Tibial nerve (tissue), 4 donors: ENCODE results near the gene FDXACB1.
A peak's percentile ranks its signal among the peaks of the same experiment; 100 is the strongest.

Source experiments
- CTCF ChIP-seq, 5 experiments: fragments of 200-600 bp in 3 of 5; fragments of 450-650 bp in 2 of 5; sonication (generic) in 3 of 5; IDR thresholded peaks; one replicate each; pipeline ENCODE4 v1.5.1; 2016 to 2019; ENCODE audit warnings: antibody characterized with exemption in 5 of 5, mild to moderate bottlenecking in 3 of 5, moderate library complexity in 2 of 5
- EP300 ChIP-seq, 2 donors: sonication (generic); formaldehyde crosslinking; IDR thresholded peaks; one replicate each; pipeline ENCODE4 v1.6.1; 2017; ENCODE audit warnings: antibody characterized with exemption in 2 of 2, mild to moderate bottlenecking in 1 of 2
- POLR2A ChIP-seq, 2 donors: fragments of 450-650 bp; IDR thresholded peaks; one replicate each; pipeline ENCODE4 v1.6.1; 2017; ENCODE audit warnings: antibody characterized with exemption in 2 of 2, mild to moderate bottlenecking in 2 of 2, moderate library complexity in 2 of 2

GRCh38 chr11:111878849-111879636 lies at the start of gene FDXACB1, which contains the start of gene CFAP68:
- peak; percentile 96 to 100 (median 99) for TF ChIP-seq CTCF (IDR thresholded peaks at IDR 0.05)
- peak; percentile 56 to 82 for TF ChIP-seq POLR2A (IDR thresholded peaks at IDR 0.05)
- peak; percentile 90 to 98 for TF ChIP-seq EP300 (IDR thresholded peaks at IDR 0.05)
